HepG2 (cell line): Measurements from ENCODE around the gene CFAP300.

ENCODE experiments used
- KLF11 ChIP-seq: IDR thresholded peaks from 2 replicates; pipeline ENCODE4 v1.6.1; 2016; ENCODE audit warnings: missing compliant biosample characterization
- SRF ChIP-seq: IDR thresholded peaks from 2 replicates; pipeline ENCODE4 v1.6.1; 2011; ENCODE audit warnings: mild to moderate bottlenecking, low read depth, low read length, moderate library complexity
- TAF1 ChIP-seq: sonication (generic); formaldehyde crosslinking; IDR thresholded peaks from 2 replicates; pipeline ENCODE4 v1.4.0; 2020; ENCODE audit warnings: missing genetic modification reagents
- YY1 ChIP-seq: IDR thresholded peaks from 2 replicates; pipeline ENCODE4 v1.6.1; 2011; ENCODE audit warnings: low read length, low read depth, moderate library complexity, mild to moderate bottlenecking; ENCODE audit not compliant: insufficient read depth, insufficient replicate concordance
- ZMYM4 ChIP-seq: sonication (generic); formaldehyde crosslinking; IDR thresholded peaks from 2 replicates; pipeline ENCODE4 v1.8.1; 2023; ENCODE audit warnings: mild to moderate bottlenecking, missing genetic modification reagents
- ZNF253 ChIP-seq: sonication (generic); formaldehyde crosslinking; IDR thresholded peaks from 2 replicates; pipeline ENCODE4 v1.8.0; 2022; ENCODE audit warnings: mild to moderate bottlenecking, missing genetic modification reagents, borderline replicate concordance
- ZNF460 ChIP-seq: sonication (generic); formaldehyde crosslinking; IDR thresholded peaks from 2 replicates; pipeline ENCODE4 v1.5.1; 2020; ENCODE audit warnings: missing genetic modification reagents, mild to moderate bottlenecking, borderline replicate concordance
- TF ChIP-seq, protein P1 (sequence below): sonication (generic); formaldehyde crosslinking; IDR thresholded peaks from 2 replicates; pipeline ENCODE4 v1.4.0; 2020; ENCODE audit warnings: missing genetic modification reagents, mild to moderate bottlenecking, borderline replicate concordance

DNA sequence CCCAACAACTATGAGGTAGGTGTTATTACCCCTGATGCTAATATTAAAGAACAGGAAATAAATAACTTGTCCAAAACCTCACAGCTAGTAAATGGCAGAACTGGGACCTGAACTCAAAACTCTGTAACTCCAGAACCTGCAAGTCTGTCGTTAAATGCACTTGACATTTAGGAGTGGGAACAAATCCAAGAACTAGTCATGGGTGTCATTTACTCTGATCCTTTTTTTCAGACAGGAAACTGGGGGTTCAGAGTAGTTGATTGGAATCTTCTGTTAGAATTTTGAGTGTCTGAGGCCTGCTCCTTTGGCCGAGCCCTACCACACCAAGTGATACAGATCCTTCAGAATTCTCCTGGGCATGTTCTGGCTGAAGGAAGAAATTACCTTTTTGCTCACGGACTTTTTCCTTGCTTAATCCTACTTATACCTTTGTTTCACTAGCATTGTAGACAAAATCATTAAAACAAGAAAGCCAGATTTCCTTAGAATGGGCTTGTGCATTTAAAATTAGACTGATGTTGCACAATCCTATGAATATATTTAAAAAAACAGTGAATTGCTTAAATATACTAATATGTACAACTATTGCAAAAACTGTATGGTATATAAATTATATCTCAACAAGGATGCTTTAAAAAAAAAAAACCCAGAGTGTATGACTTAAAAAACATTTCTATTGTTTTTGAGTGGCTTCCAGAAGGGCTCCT is 61.6 kb downstream of the CFAP300 start:
- no peak for TF ChIP-seq SRF
- no peak for TF ChIP-seq YY1
- no peak for TF ChIP-seq ZNF253 (CRISPR knock-in tag)
- TF ChIP-seq KLF11 (CRISPR knock-in tag) = no peak
- no peak for TF ChIP-seq ZNF460 (CRISPR knock-in tag)
- no peak for TF ChIP-seq TAF1
- TF ChIP-seq, protein P1, sequence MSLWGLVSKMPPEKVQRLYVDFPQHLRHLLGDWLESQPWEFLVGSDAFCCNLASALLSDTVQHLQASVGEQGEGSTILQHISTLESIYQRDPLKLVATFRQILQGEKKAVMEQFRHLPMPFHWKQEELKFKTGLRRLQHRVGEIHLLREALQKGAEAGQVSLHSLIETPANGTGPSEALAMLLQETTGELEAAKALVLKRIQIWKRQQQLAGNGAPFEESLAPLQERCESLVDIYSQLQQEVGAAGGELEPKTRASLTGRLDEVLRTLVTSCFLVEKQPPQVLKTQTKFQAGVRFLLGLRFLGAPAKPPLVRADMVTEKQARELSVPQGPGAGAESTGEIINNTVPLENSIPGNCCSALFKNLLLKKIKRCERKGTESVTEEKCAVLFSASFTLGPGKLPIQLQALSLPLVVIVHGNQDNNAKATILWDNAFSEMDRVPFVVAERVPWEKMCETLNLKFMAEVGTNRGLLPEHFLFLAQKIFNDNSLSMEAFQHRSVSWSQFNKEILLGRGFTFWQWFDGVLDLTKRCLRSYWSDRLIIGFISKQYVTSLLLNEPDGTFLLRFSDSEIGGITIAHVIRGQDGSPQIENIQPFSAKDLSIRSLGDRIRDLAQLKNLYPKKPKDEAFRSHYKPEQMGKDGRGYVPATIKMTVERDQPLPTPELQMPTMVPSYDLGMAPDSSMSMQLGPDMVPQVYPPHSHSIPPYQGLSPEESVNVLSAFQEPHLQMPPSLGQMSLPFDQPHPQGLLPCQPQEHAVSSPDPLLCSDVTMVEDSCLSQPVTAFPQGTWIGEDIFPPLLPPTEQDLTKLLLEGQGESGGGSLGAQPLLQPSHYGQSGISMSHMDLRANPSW (CRISPR knock-in tag) = no peak
- no peak for TF ChIP-seq ZMYM4 (CRISPR knock-in tag)
